ENCODE data around the gene KIAA0319L.
A peak's percentile ranks its signal among the peaks of the same experiment; 100 is the strongest.

KIAA0319L gene

DNA sequence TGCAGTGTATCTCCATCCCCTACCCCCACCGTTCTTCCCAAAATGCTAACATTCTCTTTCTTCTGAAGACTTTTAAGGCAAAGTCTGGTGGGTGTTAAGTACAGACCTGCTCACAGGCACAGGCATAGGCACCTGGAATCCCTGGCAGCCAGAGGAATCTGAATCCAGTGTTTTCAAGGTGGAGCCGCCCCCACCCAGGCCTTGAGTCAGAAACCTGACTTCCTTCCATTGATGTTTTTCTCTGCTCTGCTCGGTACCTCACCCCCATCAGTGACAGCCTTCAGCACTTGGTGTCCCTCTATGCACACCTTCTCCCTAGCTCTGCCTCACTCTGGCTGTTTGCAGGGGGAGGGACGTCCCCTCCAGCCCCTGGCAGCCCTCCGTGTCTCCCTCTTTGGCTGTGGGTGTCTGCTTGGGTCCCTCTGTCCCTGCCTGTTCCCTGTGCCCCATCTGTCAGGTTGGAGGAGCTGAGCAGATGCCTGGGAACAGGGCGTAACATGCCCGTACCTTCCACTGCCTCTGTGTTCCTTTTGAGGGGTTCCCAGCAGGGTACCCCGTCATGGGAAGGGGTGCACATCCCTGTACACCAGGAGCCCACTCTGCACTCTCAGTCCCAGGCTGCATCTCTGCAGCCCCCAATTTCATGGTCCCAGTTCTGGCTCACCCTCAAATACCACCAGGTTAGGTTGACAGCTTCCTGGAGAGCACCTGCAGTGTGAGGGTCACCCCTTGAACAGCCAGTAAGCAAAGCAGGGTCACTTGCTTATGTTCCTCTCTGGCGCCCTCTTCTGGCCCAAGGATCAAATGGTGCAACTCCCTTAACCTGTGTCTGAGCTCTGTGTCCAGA, 7.1 kb upstream of the KIAA0319L start:
- DNase-seq = peak in 35 of 56 donors; percentile 9 to 78 (median 46)

DNA sequence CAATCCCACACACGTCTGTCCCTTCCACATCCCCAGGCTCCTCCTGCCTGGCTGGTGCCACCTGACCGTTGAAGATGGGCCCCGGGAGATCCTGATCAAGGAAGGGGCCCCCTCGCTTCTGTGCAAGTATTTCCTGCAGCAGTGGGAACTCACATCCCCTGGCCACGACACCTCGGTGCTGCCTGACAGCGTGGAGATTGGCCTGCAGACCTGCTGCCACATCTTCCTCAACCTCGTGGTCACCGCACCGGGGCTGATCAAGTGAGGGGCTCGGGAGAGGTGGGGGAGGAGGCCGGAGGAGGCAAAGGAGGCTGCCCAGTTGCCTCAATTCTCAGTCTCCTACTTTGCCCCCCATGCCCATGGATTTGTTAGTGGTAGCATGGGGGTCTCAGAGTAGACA, 6.0 kb upstream of the KIAA0319L start:
- no peak for DNase-seq

DNA sequence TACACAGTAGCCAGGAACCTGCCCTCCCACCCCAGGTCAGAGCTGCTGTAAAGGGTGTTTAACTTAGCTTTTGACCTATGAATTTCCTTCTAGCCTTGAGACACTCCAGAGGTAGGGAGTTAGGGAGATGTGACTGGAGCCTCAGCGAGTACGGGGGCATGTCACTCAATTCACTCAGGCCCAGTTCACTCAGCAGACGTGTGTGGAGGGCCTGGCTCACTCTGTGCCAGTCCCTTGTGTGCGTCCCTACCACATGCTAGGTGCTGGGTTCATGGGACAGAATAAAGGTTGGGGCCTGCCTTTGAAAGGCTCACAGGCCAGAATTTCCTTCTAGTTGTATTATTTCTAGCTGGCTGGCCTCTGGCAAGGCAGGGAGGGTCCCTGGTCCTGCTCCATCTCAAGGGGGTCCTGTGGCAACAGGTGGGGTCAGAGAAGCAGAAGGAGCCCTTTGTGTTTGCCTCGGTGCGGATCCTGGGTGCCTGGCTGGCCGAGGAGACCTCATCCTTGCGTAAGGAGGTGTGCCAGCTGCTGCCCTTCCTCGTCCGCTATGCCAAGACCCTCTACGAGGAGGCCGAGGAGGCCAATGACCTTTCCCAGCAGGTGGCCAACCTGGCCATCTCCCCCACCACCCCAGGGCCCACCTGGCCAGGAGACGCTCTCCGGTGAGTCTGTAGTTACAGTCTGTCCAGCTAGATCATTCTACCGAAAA, 4.9 kb upstream of the KIAA0319L start:
- no peak for DNase-seq

DNA sequence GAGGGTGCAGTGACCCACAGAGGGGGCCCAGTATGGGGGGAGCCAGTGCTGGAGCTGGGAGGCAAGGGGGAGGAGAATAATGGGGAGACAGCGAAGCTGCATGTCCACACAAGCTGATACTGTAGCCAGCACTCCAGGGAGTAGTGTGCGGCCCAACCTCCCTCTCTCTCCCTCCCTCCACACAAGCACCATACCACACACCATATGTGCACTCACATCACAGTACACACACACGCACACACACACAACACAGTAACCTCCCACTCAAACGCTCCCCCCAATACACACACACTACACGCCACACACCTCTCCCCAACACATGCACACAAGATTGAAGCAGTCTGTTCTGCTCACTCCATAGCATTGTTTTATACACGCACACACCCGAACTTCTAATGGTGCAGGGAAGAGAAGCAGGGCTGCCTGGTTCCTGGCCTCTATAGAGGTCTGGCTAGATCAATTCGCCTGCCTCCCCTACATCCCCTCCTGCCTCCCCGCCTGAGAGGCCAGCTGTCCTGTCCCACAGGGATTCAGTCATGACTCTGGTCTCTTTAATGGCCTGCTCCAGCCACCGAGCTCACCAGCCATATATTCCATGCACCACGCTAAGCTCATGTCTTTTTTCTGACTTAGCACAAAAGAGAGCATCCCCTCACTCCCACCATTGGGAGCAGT, 4.2 kb upstream of the KIAA0319L start:
- peak in 6 of 56 donors; percentile 26 to 66 (median 47) for DNase-seq

DNA sequence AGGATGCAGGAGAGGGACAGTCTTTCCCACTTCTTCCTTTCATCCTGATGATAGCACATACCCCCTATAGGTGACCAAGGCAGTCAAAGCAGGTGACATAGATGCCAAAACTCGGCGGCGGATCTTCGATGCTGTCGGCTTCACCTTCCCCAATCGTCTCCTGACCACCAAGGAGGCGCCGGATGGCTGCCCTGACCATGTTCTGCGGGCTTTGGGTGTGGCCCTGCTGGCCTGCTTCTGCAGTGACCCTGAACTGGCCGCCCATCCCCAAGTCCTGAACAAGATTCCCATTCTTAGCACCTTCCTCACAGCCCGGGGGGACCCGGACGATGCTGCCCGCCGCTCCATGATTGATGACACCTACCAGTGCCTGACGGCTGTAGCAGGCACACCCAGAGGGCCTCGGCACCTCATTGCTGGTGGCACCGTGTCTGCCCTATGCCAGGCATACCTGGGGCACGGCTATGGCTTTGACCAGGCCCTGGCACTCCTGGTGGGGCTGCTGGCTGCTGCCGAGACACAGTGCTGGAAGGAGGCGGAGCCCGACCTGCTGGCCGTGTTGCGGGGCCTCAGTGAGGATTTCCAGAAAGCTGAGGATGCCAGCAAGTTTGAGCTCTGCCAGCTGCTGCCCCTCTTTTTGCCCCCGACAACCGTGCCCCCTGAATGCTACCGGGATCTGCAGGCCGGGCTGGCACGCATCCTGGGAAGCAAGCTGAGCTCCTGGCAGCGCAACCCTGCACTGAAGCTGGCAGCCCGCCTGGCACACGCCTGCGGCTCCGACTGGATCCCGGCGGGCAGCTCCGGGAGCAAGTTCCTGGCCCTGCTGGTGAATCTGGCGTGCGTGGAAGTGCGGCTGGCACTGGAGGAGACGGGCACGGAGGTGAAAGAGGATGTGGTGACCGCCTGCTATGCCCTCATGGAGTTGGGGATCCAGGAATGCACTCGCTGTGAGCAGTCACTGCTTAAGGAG, 3.3 kb upstream of the KIAA0319L start:
- peak in 50 of 56 donors; percentile 19 to 89 (median 72) for DNase-seq

DNA sequence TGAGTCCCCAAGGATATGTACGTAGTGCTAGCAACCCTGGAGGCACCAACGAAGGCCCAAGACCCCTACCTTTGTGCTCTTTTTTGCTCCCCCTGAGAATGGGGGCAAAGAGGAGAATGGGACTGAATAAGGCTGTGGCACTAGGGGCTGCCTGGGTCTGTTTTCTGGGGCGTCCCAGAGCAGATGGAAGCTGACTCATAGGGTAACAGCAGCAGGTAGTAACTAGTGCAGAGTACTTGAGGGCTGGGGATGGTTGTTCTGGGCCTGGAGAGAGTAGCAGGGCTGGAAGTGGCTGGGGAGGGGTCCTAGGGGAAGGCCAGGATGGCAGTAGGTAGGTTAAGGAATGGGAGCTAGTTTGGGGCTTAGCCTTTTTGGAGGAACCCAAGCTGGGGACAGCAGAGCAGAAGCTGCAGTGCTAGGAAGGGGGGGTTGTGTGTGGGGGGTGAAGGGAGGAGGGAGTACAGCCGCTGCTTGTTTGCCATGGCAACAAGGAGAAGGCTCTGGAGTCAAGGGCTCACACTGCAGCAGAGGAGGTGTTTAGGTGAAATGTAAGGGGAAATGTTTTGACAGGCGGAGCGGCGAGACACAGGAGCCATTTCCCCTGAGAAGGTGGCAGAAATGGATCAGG, 2.2 kb upstream of the KIAA0319L start:
- peak in 5 of 56 donors; percentile 13 to 38 (median 24) for DNase-seq

DNA sequence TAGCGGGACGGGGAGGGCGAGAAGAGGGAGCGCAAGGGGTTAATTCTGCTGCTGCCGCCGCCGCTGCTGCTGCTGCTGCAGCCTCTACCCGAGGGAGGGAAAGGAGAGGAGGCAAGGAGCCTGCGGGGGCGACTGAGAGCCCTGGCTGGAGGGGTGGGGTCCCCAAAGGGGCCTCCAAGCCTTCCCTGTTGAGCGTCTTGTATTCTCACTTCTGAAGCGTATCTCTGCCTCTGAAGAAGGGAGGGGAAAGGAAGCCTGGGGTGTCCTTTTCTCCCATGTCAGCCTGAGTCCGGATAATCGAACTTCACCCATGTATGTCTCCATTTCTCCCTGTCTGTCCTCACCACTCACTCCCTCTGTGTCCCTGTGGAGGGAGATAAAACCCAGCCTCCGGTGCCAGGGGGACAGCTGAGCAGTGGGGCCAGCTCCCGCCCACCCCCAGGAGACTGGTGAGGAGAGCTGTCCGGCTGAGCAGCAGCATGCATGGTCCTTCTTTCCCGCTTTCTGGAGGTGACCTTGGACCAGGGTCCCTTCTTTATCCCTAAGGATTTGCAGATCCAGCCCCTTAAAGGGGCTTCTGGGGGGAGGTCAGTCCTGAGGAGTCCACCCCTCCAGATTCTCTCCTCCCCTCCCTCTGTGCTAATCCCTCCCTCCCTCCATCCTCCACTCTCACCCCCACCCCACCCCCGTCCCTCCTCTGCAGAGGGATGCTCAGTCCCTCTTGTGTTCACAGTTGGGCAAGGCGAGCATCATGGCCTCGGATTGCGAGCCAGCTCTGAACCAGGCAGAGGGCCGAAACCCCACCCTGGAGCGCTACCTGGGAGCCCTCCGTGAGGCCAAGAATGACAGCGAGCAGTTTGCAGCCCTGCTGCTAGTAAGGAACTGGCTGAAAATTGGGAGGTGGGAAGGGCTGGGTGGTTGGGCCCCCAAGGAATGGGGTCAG, 1.4 kb upstream of the KIAA0319L start:
- DNase-seq = peak in 2 of 56 donors; percentile 34 to 38

DNA sequence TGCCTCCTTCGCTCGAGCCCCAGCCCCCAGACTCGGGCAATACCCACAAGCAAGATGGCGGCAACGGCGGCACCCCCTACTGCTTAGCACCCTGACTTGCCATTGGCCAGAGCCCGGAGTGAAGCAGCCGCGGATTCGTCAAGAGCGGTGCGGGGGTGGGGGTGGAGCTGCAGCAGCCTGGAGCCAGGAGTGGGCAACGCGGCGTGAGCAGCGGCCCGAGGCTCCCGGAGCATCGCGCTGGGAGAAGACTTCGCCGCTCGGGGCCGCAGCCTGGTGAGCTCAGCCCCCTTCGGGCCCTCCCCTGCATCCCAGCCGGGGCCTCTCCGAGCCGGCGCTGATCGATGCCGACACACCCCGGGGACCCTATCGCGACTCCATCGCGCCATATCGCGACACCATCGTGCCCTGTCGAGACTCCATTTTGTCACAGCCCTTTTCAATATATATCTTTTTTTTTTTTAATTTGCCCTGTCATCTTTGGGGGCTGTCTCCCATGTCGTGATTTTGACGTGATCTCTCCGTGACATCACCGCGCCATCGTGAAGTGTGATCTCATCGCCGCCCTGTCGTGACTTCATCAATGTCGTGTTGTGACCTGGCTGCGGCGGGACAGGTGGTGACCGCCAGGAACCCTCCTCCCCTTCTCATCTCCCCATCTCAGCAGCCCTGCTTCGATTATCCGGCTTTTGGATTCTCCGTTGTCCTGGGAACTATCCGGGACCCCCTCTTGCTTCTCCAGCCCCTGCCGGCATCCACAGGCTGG, 589 bp upstream of the KIAA0319L start, which contains the start of gene NCDN:
Gene NCDN (plus strand): TSS at position 189 of the 763 bp plus-strand sequence. CDS start 392 bp downstream, at position 581.
- peak in 54 of 56 donors; percentile 76 to 100 (median 96) for DNase-seq

DNA sequence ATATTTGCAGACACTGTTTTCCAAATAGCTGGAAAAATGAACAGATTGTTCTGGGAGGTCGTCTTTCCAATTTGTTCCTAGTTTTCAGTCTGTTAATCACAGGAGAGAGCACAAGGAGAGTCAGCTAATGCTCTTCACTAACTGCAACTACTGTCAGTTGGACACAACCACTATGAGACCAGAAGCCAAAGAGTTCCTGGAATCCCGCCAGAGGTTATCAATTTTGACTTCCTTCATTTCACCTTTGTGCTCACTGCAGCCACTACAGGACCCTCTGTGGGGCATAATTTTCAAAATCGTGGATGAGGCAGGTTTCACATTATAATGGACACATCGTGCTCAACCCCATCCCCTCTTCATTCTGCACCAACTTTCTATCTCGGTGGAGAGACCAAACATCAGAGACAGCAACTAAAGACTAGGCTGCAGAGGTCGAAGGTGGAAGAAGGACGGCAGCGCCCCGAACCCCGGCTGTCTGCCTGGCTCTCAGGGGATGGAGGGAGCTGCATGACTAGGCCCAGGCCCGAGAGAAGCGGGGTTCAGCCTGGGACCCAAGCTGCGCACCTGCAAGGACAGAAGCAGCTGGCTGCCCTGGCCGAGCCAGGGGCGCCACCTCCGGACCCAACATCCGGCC, 602 bp downstream of the KIAA0319L start:
- DNase-seq = no peak

DNA sequence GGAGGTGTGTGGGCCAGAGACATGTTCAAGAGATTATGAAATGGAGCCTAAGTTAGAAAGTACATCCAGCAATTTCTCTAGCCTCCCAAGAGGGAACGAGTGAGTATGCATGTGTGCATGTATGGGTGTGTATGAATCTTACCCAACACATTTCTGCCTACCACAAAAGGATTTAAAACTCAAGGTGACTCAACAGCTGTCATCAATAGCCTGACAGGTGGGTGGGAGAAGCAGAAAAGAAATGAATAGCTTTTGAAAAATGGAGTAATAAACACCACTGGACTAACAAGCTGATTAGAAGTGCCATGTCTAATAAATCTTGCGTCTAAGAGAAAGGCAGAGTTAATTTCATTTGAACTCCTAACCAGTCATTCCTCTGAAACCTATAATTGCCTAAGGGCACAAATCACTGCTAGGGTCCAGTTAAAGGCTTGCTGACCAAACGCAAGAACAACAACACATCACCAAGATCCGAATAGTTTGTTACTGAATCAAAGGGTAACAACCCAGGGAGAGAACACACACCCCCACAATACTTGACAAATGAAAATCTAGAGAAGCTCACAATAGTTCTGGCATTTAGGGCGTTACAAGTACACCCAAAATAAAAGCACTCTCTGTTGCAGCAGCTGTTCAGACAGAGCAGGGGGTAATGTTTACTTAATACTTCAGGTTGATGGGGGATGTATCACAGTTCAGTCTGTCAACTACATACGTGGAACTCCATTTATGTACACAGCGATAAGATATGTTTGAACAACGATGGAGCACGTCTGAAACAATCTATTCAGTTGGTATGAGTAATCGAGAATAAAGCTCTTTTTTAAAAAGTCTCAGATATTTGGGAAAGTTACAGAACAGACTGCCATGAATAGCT, 1.4 kb downstream of the KIAA0319L start:
- DNase-seq = no peak

DNA sequence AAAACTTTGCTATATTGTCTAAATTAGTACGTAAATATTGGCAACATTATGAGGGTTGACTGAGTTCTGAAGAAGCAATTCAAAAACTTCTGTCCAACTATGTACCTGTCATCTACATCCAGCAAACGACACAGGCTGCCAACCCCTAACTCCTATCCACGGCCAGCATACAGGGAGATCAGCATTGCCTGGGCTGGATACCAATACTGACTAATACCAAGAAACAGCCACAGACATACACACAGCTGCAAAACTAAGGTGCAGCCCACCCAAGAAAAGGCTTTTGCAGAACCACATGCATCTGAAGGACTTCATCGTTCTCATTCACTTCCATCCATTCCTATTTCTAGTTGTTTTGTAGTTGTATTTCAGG, 2.0 kb downstream of the KIAA0319L start:
- no peak for DNase-seq

DNA sequence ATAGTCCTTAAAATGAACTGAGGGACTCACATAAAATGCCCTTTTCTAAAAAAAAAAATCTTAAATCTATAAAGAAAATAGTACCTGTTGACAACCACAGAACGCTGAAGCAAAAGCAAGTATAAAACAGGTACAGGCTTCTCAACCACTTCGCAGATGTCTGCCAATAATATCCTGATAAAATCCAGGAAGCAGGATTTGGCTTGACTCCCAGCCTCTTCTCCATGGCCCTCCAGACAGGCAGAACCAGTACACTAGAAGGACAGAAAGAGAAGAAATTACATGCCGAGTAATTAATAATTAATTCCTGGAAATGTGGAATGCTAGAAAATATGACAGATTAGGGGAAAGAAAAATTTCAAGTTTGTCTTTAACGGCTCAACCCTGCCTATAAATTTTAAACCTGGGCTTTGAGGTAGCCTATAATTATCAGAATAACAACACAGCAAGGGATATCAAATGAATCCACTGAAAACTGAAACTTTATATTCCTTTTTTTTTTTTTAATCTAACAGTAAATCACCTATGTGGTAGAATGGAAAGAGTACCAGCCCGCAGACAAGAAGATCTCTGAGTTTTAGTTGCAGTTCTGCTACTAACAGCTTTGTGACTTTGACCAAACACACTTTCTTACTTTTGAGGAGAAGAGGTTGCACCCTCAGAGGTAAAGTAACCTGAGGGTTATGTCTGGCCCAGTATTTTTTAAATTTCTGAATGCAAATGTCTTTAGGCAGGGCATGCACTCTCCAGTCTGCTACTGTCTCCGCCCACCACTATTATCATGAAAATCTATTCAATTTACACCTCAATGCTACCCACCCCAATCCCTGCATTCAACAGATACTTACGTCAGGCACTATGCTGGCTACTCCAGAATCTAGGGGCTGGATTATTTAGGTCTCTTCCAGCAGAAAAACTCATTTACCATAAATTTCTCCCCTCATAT, 2.7 kb downstream of the KIAA0319L start:
- DNase-seq = no peak

DNA sequence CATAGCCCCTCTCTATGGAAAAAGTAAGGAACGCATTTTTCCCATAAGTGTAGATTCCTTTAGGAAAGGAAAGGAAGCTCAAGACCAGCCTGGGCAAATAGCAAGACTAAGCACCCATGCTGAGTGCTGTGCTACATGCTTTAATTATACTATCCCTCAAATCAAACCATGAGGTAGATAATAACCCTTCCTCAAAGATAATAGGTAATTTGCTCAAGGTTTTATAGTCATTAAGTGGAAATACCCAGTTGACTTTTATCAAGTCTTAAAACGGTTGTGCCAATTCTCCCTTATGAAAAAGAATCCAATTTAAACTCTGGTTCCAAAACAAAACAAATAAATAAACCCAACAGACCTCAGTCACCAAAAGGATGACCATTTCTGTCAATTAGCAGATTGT, 3.4 kb downstream of the KIAA0319L start:
- DNase-seq = no peak

DNA sequence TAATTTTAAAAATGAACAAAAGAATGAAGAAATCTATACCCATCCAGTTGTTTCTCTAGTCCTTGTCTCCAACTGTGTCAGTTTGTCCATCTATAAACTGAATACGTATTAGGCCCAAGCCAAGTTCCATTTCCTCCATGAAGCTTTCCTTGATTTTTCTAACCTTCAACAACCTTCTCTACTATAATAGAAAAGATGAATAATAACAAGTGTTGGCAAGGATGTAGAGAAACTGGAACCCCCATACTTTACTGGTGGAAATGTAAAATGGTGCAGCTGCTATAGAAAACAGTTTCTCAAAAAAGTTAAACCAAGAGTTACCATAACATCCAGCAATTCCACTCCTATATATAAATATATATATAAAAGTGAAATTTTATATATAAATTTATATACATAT, 10.6 kb downstream of the KIAA0319L start:
- no peak for DNase-seq

DNA sequence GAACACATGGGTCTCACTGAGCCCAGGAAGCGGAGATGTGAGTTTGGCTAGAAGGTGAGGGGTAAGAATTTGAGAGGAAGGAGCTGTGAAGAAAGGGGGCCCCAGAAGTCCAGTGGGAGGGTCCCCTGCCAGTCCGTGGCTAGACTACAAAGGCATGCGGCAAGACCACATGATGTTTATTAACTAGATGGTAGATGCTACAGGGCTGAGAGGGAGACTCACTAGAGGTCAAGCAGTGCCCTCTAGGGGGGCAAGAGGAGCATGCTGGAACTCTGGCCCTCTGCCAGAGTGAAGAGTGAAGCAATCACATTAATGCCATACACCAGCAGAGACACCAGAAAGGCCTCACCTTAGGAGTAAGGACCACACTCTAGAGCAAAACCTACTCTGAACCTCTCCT, 12.2 kb downstream of the KIAA0319L start:
- peak in 21 of 56 donors; percentile 15 to 73 (median 37) for DNase-seq

Measured in amygdala (tissue), 56 donors.